ENCODE data around the gene SERPINB11. TPM values are rescaled to one million over a fixed set of nuclear protein-coding genes. Genes with fewer than 3 reads are reported as not detected.

SERPINB11 gene
- total RNA-seq, 2 experiments from 2014 or later: not detected

DNA sequence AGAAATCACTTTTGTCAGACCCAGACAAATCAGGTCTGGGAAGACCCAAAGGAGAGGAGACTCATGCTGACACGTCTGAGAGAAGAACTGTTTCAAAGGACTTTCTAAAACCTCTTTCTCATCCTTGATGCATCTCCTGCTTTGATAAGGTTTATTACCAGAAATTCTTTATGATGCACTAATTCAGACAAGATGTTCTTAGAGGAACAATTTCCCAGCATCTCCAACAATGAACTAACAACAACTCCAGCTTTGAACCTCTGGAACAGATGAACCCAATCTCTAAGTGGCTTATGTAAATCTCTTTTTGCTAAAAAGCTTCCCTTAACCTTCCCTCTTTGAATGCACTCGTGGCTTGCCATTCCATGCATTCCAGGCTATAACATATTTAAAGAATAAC lies 15.9 kb upstream of the SERPINB11 start:
- Histone ChIP-seq H3K27ac (ENCODE audit: low read depth, low read length, poor library complexity, severe bottlenecking) (no peak overlapping the region), H3K4me1 (ENCODE audit: insufficient read depth, low read length, poor library complexity, severe bottlenecking) (no peaks in the 10 kb centered on the region), H3K9me3 (ENCODE audit: low read length) (no peaks in the 10 kb centered on the region), H2AFZ (ENCODE audit: low read length) (no peak overlapping the region), H3K4me2 (ENCODE audit: low read length) (no peak overlapping the region), H3K4me3 (ENCODE audit: low read depth, low read length, poor library complexity, severe bottlenecking) (no peak overlapping the region), H3K9me2 (ENCODE audit: insufficient read depth, low read length) (no peaks in the 10 kb centered on the region), H4K20me1 (ENCODE audit: insufficient read depth, low read length) (no peaks in the 10 kb centered on the region), H3K79me2 (ENCODE audit: insufficient read depth, low read depth, low read length) (no peaks in the 10 kb centered on the region), H3K36me3 (ENCODE audit: insufficient read depth, low read length) (no peaks in the 10 kb centered on the region)
- POLR2A ChIA-PET: no interaction called here
- no peak for TF ChIP-seq EZH2phosphoT487 (IDR thresholded peaks at IDR 0.05; ENCODE audit: borderline replicate concordance, low read depth, low read length)
- TF ChIP-seq, protein P1, sequence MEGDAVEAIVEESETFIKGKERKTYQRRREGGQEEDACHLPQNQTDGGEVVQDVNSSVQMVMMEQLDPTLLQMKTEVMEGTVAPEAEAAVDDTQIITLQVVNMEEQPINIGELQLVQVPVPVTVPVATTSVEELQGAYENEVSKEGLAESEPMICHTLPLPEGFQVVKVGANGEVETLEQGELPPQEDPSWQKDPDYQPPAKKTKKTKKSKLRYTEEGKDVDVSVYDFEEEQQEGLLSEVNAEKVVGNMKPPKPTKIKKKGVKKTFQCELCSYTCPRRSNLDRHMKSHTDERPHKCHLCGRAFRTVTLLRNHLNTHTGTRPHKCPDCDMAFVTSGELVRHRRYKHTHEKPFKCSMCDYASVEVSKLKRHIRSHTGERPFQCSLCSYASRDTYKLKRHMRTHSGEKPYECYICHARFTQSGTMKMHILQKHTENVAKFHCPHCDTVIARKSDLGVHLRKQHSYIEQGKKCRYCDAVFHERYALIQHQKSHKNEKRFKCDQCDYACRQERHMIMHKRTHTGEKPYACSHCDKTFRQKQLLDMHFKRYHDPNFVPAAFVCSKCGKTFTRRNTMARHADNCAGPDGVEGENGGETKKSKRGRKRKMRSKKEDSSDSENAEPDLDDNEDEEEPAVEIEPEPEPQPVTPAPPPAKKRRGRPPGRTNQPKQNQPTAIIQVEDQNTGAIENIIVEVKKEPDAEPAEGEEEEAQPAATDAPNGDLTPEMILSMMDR (conservative IDR thresholded peaks at IDR 0.05; ENCODE audit: low read length): no peak
- intact Hi-C loops (cut with micrococcal nuclease; ENCODE audit: unreplicated experiment): no loop called here
- no TSS peak for BruUV-seq (replicated peaks)
- CTCF ChIA-PET (ENCODE audit: unreplicated experiment): no interaction called here
- no peak for DNase-seq (ENCODE audit: low spot score)

DNA sequence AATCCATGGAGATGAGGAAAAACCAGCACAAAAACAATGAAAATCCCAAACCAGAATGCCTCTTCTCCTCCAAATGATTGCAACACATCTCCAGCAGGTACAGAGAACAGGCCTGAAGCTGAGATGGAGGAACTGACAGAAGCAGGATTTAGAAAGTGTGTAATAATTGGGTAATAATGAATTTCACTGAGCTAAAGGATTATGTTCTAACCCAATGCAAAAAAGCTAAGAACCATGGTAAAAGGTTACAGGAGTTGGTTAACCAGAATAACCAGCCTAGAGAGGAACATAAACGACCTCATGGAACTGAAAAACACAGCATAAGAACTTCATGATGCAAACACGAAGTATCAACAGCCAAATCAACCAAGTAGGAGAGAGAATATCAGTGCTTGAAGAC lies 13.7 kb upstream of the SERPINB11 start:
- H3K4me3 ChIP-seq (ENCODE audit: low read depth, low read length, poor library complexity, severe bottlenecking): no peak overlapping the region
- intact Hi-C loops (cut with micrococcal nuclease; ENCODE audit: unreplicated experiment): no loop called here
- POLR2A ChIA-PET: no interaction called here
- H3K9me3 ChIP-seq (ENCODE audit: low read length): no peaks in the 10 kb centered on the region
- no peak overlapping the region for H2AFZ ChIP-seq (ENCODE audit: low read length)
- no peaks in the 10 kb centered on the region for H3K36me3 ChIP-seq (ENCODE audit: insufficient read depth, low read length)
- H3K4me2 ChIP-seq (ENCODE audit: low read length): no peak overlapping the region
- no peaks in the 10 kb centered on the region for H3K9me2 ChIP-seq (ENCODE audit: insufficient read depth, low read length)
- BruUV-seq (replicated peaks): no TSS peak
- no peaks in the 10 kb centered on the region for H4K20me1 ChIP-seq (ENCODE audit: insufficient read depth, low read length)
- CTCF ChIA-PET (ENCODE audit: unreplicated experiment): no interaction called here
- no peak for DNase-seq (ENCODE audit: low spot score)
- no peaks in the 10 kb centered on the region for H3K79me2 ChIP-seq (ENCODE audit: insufficient read depth, low read depth, low read length)
- TF ChIP-seq, protein P1 (conservative IDR thresholded peaks at IDR 0.05; ENCODE audit: low read length): no peak
- no peak overlapping the region for H3K27ac ChIP-seq (ENCODE audit: low read depth, low read length, poor library complexity, severe bottlenecking)
- no peaks in the 10 kb centered on the region for H3K4me1 ChIP-seq (ENCODE audit: insufficient read depth, low read length, poor library complexity, severe bottlenecking)

DNA sequence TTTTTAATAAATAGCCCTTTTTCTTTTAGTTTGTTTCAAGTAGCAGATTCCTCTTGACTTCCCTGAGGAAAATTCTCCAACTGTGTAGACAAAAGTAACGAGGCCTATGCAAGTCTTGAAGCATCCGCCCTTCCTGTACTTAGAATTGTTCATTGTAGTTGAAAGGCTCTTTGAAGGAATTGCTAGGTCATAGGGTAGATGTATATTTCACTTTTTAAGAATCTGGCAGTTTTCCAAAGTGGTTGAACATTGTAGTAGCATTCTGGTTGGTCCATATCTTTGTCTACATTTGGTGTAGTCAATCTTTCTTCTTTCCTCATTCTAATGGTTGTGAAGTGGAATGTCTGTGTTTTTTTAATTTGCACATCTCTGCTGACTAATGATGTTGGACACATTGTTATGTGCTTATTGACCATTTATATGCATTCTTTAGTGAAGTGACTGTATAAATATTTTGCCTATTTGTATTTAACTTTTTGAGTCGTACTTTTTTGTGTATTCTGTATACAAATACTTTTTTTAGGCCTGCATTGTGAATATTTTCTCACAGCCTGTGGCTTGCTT lies 5.6 kb upstream of the SERPINB11 start:
- Histone ChIP-seq H2AFZ (ENCODE audit: low read length) (no peak overlapping the region), H3K27ac (ENCODE audit: low read depth, low read length, poor library complexity, severe bottlenecking) (no peak overlapping the region), H3K79me2 (ENCODE audit: insufficient read depth, low read depth, low read length) (no peaks in the 10 kb centered on the region), H3K4me1 (ENCODE audit: insufficient read depth, low read length, poor library complexity, severe bottlenecking) (no peaks in the 10 kb centered on the region), H4K20me1 (ENCODE audit: insufficient read depth, low read length) (no peaks in the 10 kb centered on the region), H3K36me3 (ENCODE audit: insufficient read depth, low read length) (no peaks in the 10 kb centered on the region), H3K4me3 (ENCODE audit: low read depth, low read length, poor library complexity, severe bottlenecking) (no peak overlapping the region), H3K9me2 (ENCODE audit: insufficient read depth, low read length) (no peaks in the 10 kb centered on the region), H3K9me3 (ENCODE audit: low read length) (no peaks in the 10 kb centered on the region), H3K4me2 (ENCODE audit: low read length) (no peak overlapping the region)
- no peak for TF ChIP-seq EZH2phosphoT487 (IDR thresholded peaks at IDR 0.05; ENCODE audit: borderline replicate concordance, low read depth, low read length)
- TF ChIP-seq, protein P1 (conservative IDR thresholded peaks at IDR 0.05; ENCODE audit: low read length): no peak
- BruUV-seq (replicated peaks): no TSS peak
- no peak for DNase-seq (ENCODE audit: low spot score)
- intact Hi-C loops (cut with micrococcal nuclease; ENCODE audit: unreplicated experiment): no loop called here
- POLR2A ChIA-PET: no interaction called here
- CTCF ChIA-PET (ENCODE audit: unreplicated experiment): no interaction called here

Measured in OCI-LY7 (cell line).